Measurements from ENCODE around the gene XAB2.

The XAB2 gene

GRCh38 chr19:7575434-7576040 is 53.8 kb downstream of the XAB2 start:
- no peak for DNase-seq

DNA sequence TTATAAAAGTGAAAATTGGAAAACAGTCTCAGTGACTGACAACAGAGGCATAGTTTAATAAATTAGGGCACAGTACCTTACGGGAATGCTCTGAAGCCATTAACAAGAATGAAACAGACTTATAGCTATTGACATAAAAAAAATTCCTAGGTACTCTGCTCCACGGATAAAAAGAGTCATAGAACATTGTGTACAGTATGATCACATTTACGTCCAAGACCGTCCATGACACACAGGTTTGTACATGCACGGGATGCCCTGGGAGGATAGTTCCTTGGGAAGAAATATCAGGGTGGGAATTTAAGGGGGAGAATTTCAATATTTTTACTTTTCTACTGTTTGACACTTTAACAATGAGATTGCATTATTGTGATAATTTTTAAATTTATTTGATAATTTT is 58.6 kb downstream of the XAB2 start:
- DNase-seq = no peak
